ENCODE data around the gene AR.
A peak's percentile ranks its signal among the peaks of the same experiment; 100 is the strongest.

The AR gene

DNA sequence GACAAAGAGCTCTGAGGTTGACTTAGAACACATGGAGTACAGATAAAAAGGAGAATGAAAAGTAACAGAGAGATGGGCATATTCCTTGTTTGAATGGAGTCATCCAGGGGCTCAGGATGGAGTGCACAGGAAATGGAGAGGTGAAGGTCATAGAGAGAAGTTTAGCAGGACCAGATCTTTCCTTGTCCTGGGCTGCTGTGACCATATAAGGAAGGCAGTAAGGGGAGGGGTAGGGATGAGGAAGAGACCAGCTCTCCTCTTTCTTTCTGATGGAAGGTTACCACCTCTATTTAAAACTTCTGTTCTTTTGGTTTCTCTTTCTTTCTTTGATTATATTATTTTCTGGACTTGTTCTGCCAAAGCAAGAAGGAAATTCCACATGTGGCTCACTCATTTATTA is 27.0 kb downstream of the AR start:
- Histone ChIP-seq H3K36me3 (ENCODE audit: insufficient read depth, low read length) (no peaks in the 10 kb centered on the region), H3K4me1 (ENCODE audit: control insufficient read depth, insufficient read depth, low read length, unreplicated experiment) (peaks cover 9% of the 10 kb centered on the region), H3K4me3 (ENCODE audit: low read depth, low read length) (no peak overlapping the region), H3K27me3 (ENCODE audit: insufficient read depth, low read length) (no peaks in the 10 kb centered on the region), H2AFZ (ENCODE audit: low read length, unreplicated experiment) (no peak overlapping the region), H3K79me2 (ENCODE audit: control insufficient read depth, insufficient read depth, low read length, unreplicated experiment) (no peaks in the 10 kb centered on the region), H3K27ac (ENCODE audit: low read depth, low read length) (no peak overlapping the region)

DNA sequence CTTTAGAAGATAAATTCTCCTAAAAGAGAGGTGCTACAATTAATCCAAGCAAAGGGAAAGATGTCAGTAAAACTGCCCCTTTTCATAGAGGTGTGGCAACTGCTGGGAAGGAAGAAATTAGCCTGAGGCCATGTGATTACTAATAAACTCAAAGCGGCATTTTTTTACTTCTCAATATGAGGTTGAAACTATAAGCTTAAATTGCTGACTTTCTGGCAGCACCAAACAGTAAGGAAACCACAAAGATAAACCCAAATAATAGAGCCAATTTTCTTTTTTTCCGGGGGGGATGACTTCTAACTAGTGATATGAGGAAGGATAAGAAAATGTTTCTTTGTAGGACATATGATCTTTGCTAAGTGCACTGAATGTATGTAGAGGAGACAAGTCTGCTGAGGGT is 30.9 kb downstream of the AR start:
- Histone ChIP-seq H3K27ac (ENCODE audit: low read depth, low read length) (no peak overlapping the region), H3K79me2 (ENCODE audit: control insufficient read depth, insufficient read depth, low read length, unreplicated experiment) (no peaks in the 10 kb centered on the region), H3K4me1 (ENCODE audit: control insufficient read depth, insufficient read depth, low read length, unreplicated experiment) (peaks cover 6% of the 10 kb centered on the region), H3K4me3 (ENCODE audit: low read depth, low read length) (no peak overlapping the region), H3K27me3 (ENCODE audit: insufficient read depth, low read length) (no peaks in the 10 kb centered on the region), H2AFZ (ENCODE audit: low read length, unreplicated experiment) (no peak overlapping the region), H3K36me3 (ENCODE audit: insufficient read depth, low read length) (no peaks in the 10 kb centered on the region)

DNA sequence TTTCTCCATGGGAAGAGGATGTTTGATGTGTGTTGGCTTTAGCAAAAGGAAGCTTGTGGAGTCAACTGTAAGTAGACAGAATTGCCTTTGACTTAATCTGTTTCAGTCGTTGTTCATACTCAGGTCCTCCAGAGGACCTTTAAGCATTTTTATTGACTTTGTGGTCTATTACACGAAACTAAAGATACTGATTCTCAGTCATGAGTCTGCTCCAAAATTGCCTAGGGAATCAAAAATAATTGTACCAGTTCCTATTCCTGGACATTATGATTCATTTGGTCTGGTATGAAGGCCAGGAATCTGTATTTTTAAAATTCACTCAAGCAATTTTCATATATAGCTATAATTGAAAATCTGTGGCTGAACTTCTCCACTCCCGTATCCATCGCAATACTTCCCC is 38.6 kb downstream of the AR start:
- Histone ChIP-seq H3K36me3 (ENCODE audit: insufficient read depth, low read length) (no peaks in the 10 kb centered on the region), H3K79me2 (ENCODE audit: control insufficient read depth, insufficient read depth, low read length, unreplicated experiment) (no peaks in the 10 kb centered on the region), H3K4me1 (ENCODE audit: control insufficient read depth, insufficient read depth, low read length, unreplicated experiment) (peaks cover 9% of the 10 kb centered on the region), H3K27ac (ENCODE audit: low read depth, low read length) (no peak overlapping the region), H3K27me3 (ENCODE audit: insufficient read depth, low read length) (no peaks in the 10 kb centered on the region), H3K4me3 (ENCODE audit: low read depth, low read length) (no peak overlapping the region), H2AFZ (ENCODE audit: low read length, unreplicated experiment) (no peak overlapping the region)

DNA sequence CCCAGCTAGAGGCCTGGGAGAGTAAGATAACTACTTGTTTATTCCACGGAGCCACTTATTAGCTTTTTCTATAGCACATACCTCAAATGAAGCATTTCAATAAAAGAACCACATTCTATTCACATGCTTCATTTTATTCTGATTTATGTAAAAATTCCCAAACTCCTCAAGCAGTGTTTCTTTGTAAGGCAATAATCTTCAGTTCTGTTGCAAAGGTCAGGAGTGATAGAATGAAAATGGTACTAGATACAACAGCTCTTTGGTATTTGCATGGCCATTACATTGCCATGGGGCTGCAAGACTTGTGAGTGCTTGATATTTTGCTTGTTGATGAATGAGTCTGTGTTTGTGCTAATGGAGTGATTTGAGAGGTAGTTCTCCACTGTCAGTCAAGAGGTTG is 39.4 kb downstream of the AR start:
- no peaks in the 10 kb centered on the region for H3K27me3 ChIP-seq (ENCODE audit: insufficient read depth, low read length)
- H3K27ac ChIP-seq (ENCODE audit: low read depth, low read length), result no peak overlapping the region
- no peak overlapping the region for H2AFZ ChIP-seq (ENCODE audit: low read length, unreplicated experiment)
- peaks cover 16% of the 10 kb centered on the region for H3K4me1 ChIP-seq (ENCODE audit: control insufficient read depth, insufficient read depth, low read length, unreplicated experiment)
- no peaks in the 10 kb centered on the region for H3K36me3 ChIP-seq (ENCODE audit: insufficient read depth, low read length)
- no peaks in the 10 kb centered on the region for H3K79me2 ChIP-seq (ENCODE audit: control insufficient read depth, insufficient read depth, low read length, unreplicated experiment)
- no peak overlapping the region for H3K4me3 ChIP-seq (ENCODE audit: low read depth, low read length)

DNA sequence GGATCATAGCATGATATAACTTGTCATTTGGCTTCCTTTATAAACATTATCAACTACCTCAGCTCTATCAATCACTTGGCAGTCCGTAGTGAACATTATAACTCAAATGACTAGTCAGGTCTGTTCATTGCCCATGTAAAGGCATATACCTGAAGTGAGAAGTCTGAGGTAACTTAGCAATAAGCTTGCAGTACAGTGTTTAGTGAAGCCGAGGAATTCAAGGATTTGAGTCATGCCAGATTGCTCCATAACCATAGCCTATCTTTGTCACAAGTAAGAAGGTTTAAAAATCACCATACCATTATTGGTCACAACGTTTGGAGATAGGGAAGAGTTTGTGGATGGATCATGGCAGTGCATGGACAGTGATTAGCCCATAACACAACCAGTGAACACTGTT is 41.6 kb downstream of the AR start:
- Histone ChIP-seq H3K4me1 (ENCODE audit: control insufficient read depth, insufficient read depth, low read length, unreplicated experiment) (peaks cover 22% of the 10 kb centered on the region), H2AFZ (ENCODE audit: low read length, unreplicated experiment) (no peak overlapping the region), H3K4me3 (ENCODE audit: low read depth, low read length) (no peak overlapping the region), H3K27me3 (ENCODE audit: insufficient read depth, low read length) (no peaks in the 10 kb centered on the region), H3K27ac (ENCODE audit: low read depth, low read length) (no peak overlapping the region), H3K36me3 (ENCODE audit: insufficient read depth, low read length) (no peaks in the 10 kb centered on the region), H3K79me2 (ENCODE audit: control insufficient read depth, insufficient read depth, low read length, unreplicated experiment) (no peaks in the 10 kb centered on the region)

DNA sequence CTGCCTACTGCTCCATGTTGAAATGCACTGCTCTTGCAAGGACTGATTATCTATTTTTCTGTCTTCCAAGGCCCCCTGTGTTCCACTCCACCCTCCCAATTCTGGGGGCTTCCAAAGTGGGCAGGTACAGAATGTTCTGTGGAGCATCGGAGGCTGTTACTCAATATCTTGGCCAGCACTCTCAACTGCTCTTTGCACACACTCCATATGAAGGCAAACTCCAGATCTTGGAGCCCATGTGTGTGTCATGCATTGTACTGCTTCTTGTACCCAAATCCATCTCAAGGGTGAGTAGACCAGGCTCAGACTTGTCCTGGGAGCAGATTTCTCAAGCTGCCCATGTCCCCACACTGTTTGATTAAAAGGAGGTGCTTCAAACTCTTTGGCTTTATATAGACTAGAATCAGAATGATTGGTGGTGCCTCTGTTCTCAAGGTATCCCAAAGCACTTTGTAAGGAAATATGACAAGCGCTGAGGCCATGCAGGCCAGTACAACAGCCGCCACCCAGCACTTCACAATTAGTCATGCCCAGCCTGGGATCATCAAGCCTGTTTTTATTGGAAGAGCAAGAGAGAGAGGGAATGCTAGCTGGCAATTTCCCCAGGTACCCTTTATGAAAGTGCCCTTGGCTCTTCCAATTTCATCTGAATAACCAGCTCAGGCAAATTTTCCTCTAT is 44.3 kb downstream of the AR start:
- no peaks in the 10 kb centered on the region for H3K79me2 ChIP-seq (ENCODE audit: control insufficient read depth, insufficient read depth, low read length, unreplicated experiment)
- H3K36me3 ChIP-seq (ENCODE audit: insufficient read depth, low read length), result no peaks in the 10 kb centered on the region
- H3K4me3 ChIP-seq (ENCODE audit: low read depth, low read length), result no peak overlapping the region
- no peak overlapping the region for H2AFZ ChIP-seq (ENCODE audit: low read length, unreplicated experiment)
- no peaks in the 10 kb centered on the region for H3K27me3 ChIP-seq (ENCODE audit: insufficient read depth, low read length)
- H3K27ac ChIP-seq (ENCODE audit: low read depth, low read length), result peak overlapping the region; percentile 34
- H3K4me1 ChIP-seq (ENCODE audit: control insufficient read depth, insufficient read depth, low read length, unreplicated experiment), result peaks cover 15% of the 10 kb centered on the region

DNA sequence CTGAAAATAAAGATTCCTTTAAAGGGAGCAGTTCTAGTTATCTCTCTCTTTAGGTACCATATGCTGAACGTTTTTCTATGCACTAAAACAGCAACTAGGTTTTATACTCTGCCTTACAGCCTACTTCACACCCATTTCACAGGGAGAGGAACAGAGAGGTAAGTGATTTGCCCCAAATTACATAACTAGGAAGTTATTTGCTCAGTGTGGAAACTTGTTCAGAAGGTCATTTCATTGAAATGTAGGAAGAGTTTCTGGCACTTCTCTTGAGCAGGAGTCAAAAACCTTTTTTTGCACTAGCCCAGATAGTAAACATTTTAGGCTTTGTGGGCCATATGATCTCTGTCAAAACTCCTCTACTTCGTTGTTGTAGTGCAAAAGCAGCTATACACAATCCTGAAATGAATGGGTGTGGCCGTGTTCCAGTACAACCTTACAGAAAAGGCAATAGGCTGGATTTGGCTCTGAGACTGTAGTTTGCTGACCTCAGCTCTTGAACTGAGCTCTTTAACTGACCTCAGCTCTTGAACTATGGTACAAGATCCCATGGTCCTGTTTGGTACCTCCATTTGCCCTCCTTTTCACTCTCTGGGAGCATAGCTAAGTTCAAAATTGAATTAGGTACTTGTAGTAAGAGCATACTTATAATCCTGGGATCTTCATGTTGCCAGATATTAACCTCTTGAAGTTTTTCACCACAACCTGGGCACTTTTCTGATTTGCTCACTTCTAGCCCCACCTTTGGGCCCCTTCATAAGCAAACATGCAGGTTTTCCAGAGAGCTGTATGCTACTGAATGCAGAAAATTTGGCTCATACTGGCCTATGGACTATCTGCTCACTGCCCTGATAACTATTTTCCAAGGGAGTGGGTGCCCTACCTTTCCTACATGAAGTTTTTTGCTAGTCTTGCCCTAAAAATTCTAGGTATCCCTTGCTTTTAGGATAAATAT is 53.3 kb downstream of the AR start:
- peaks cover 9% of the 10 kb centered on the region for H3K4me1 ChIP-seq (ENCODE audit: control insufficient read depth, insufficient read depth, low read length, unreplicated experiment)
- no peak overlapping the region for H3K27ac ChIP-seq (ENCODE audit: low read depth, low read length)
- no peaks in the 10 kb centered on the region for H3K79me2 ChIP-seq (ENCODE audit: control insufficient read depth, insufficient read depth, low read length, unreplicated experiment)
- H3K36me3 ChIP-seq (ENCODE audit: insufficient read depth, low read length), result no peaks in the 10 kb centered on the region
- H3K4me3 ChIP-seq (ENCODE audit: low read depth, low read length), result no peak overlapping the region
- no peaks in the 10 kb centered on the region for H3K27me3 ChIP-seq (ENCODE audit: insufficient read depth, low read length)
- H2AFZ ChIP-seq (ENCODE audit: low read length, unreplicated experiment), result no peak overlapping the region

DNA sequence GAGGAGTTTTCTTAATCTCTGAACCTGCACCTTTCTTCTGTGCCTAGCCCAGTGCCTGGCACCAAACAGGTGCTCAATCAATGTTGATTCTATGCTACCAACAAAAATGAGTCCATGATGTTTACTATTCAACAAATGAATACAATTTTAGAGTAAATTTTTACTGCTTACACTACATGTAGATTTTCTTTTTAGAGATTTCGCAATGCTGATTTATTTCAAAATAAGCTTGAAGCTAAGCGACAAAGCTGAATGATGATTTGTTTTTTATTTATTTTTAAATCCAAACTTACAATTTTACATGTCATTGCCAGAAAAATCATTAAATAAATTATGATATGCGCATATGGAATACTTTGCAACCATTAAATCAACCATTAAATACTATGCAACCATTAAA is 55.7 kb downstream of the AR start:
- Histone ChIP-seq H3K79me2 (ENCODE audit: control insufficient read depth, insufficient read depth, low read length, unreplicated experiment) (no peaks in the 10 kb centered on the region), H3K4me3 (ENCODE audit: low read depth, low read length) (no peak overlapping the region), H3K27me3 (ENCODE audit: insufficient read depth, low read length) (no peaks in the 10 kb centered on the region), H3K27ac (ENCODE audit: low read depth, low read length) (no peak overlapping the region), H2AFZ (ENCODE audit: low read length, unreplicated experiment) (no peak overlapping the region), H3K4me1 (ENCODE audit: control insufficient read depth, insufficient read depth, low read length, unreplicated experiment) (peaks cover 31% of the 10 kb centered on the region), H3K36me3 (ENCODE audit: insufficient read depth, low read length) (no peaks in the 10 kb centered on the region)

DNA sequence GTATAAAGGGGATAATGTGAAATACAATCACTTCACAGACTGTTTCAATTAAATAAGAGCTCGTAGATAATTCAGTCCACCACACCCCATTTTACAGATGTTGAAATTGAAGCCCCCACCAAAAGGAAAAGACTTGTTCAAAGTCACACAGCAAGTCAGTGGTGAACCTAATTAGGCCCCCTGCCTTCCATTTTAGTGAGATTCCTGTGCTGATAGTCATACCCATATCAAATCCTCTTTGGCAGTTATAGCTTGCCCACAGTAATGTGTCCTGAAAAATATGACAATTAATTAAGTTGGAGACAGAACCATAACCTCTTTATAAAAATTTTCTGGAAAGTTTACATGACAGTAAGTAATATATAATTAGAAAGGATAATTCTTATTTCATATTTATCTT is 58.0 kb downstream of the AR start:
- Histone ChIP-seq H3K36me3 (ENCODE audit: insufficient read depth, low read length) (no peaks in the 10 kb centered on the region), H2AFZ (ENCODE audit: low read length, unreplicated experiment) (no peak overlapping the region), H3K4me3 (ENCODE audit: low read depth, low read length) (no peak overlapping the region), H3K79me2 (ENCODE audit: control insufficient read depth, insufficient read depth, low read length, unreplicated experiment) (no peaks in the 10 kb centered on the region), H3K4me1 (ENCODE audit: control insufficient read depth, insufficient read depth, low read length, unreplicated experiment) (peaks cover 46% of the 10 kb centered on the region), H3K27me3 (ENCODE audit: insufficient read depth, low read length) (no peaks in the 10 kb centered on the region), H3K27ac (ENCODE audit: low read depth, low read length) (peak overlapping the region; percentile 39)

DNA sequence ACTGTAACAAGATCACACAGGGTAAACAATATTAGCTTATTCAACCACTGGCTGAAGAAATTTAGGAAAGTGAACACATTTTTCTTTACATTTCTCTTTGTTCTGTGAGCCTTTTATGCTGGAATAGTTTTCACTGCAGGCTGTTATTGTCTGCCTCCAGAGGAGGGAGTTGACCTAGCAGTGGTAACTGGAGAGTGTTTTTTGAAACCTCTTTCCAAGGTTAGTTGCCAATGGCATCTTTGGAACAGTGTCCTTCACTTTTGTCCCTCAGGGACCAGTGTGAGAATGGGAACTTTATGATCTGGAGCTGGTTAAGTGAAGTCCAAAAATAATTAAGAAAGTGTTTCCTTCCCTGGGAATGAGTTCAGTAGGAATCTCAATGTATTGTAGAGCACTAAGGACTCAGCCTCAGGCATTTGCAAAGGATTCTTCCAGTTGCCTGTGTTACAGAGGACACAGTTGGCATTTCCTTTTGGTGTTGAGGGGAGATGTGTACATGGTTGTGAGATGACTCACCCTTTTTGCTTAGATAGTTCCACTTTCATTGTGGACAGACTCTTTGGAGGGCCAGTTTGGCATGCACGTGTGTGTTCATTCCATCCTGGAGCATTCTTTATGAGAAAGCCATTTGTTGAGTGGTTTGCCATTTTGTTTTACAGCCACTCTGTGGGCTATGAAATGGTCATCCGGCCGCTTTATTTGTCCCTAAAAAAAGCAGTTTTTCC is 61.3 kb downstream of the AR start:
- Histone ChIP-seq H3K27me3 (ENCODE audit: insufficient read depth, low read length) (no peaks in the 10 kb centered on the region), H3K36me3 (ENCODE audit: insufficient read depth, low read length) (no peaks in the 10 kb centered on the region), H2AFZ (ENCODE audit: low read length, unreplicated experiment) (no peak overlapping the region), H3K4me1 (ENCODE audit: control insufficient read depth, insufficient read depth, low read length, unreplicated experiment) (peaks cover 60% of the 10 kb centered on the region), H3K4me3 (ENCODE audit: low read depth, low read length) (peak overlapping the region; percentile 37; the same call in 1 of the 2 replicates), H3K27ac (ENCODE audit: low read depth, low read length) (peak overlapping the region; percentile 95), H3K79me2 (ENCODE audit: control insufficient read depth, insufficient read depth, low read length, unreplicated experiment) (peaks cover 4% of the 10 kb centered on the region)
